ENCODE data around the gene JAM3. TPM values are rescaled to one million over a fixed set of nuclear protein-coding genes. Genes with fewer than 3 reads are reported as not detected.
A peak's percentile ranks its signal among the peaks of the same experiment; 100 is the strongest.

Gene JAM3
- total RNA-seq, 2 experiments from 2014 or later = 24.9 to 26.8 TPM

- Mint-ChIP-seq H3K27ac (peak overlapping the region; percentile 18), H3K27me3 (no peaks in the 10 kb centered on the region), H3K4me3 (no peak overlapping the region), H3K9me3 (no peaks in the 10 kb centered on the region), H3K36me3 (ENCODE audit: low read depth) (peaks cover 49% of the 10 kb centered on the region), H3K4me1 (ENCODE audit: low read depth) (no peaks in the 10 kb centered on the region)
- ATAC-seq (no peak), DNase-seq (no peak)
- intact Hi-C loops (cut with micrococcal nuclease) = no loop called here
- ChIA-PET POLR2A (interaction anchor here (0.6 kb wide), 1 partner anchor 137 kb away, joined by 3 read pairs; no protein-coding TSS in a partner anchor), CTCF (interaction anchor here (1.5 to 1.6 kb wide), 2 partner anchors 103 to 108 kb away, joined by 3 to 6 read pairs; no protein-coding TSS in a partner anchor)
- TF ChIP-seq, protein P1, sequence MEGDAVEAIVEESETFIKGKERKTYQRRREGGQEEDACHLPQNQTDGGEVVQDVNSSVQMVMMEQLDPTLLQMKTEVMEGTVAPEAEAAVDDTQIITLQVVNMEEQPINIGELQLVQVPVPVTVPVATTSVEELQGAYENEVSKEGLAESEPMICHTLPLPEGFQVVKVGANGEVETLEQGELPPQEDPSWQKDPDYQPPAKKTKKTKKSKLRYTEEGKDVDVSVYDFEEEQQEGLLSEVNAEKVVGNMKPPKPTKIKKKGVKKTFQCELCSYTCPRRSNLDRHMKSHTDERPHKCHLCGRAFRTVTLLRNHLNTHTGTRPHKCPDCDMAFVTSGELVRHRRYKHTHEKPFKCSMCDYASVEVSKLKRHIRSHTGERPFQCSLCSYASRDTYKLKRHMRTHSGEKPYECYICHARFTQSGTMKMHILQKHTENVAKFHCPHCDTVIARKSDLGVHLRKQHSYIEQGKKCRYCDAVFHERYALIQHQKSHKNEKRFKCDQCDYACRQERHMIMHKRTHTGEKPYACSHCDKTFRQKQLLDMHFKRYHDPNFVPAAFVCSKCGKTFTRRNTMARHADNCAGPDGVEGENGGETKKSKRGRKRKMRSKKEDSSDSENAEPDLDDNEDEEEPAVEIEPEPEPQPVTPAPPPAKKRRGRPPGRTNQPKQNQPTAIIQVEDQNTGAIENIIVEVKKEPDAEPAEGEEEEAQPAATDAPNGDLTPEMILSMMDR (IDR thresholded peaks at IDR 0.05) = no peak
Observed at GRCh38 chr11:134153147-134153905, 84.5 kb downstream of the JAM3 start.

DNA sequence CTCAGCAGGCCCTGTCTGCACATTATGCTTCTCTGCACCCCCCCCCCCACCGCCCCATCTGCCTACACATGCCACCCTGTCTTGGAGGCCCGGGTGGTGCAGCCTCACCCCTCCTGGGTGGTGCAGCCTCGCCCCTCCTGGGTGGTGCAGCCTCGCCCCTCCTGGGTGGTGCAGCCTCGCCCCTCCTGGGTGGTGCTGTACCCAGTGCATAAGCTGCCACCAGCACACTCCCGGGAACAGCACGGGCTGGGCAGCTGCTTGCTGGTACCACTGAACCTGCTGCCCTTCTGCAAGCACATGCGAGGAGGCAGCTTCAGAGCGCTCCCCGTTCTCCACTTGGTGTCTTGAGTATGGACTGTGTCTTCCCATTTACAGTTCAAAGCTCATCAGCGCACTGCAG lies 85.6 kb downstream of the JAM3 start:
- peaks cover 51% of the 10 kb centered on the region for H3K36me3 Mint-ChIP-seq (ENCODE audit: low read depth)
- TF ChIP-seq, protein P1 (IDR thresholded peaks at IDR 0.05) = no peak
- intact Hi-C loops (cut with micrococcal nuclease) = no loop called here
- no peaks in the 10 kb centered on the region for H3K9me3 Mint-ChIP-seq
- DNase-seq (no peak), ATAC-seq (no peak)
- H3K27me3 Mint-ChIP-seq = no peaks in the 10 kb centered on the region
- H3K27ac Mint-ChIP-seq = no peak overlapping the region
- POLR2A ChIA-PET = no interaction called here
- CTCF ChIA-PET = interaction anchor here (1.5 to 1.6 kb wide), 2 partner anchors 104 to 109 kb away, joined by 3 to 6 read pairs; no protein-coding TSS in a partner anchor
- no peak overlapping the region for H3K4me3 Mint-ChIP-seq
- no peaks in the 10 kb centered on the region for H3K4me1 Mint-ChIP-seq (ENCODE audit: low read depth)

- Mint-ChIP-seq H3K36me3 (ENCODE audit: low read depth) (peaks cover 56% of the 10 kb centered on the region), H3K27ac (no peak overlapping the region)
- POLR2A ChIA-PET = no interaction called here
Observed at GRCh38 chr11:134155456-134155855, 86.6 kb downstream of the JAM3 start.

DNA sequence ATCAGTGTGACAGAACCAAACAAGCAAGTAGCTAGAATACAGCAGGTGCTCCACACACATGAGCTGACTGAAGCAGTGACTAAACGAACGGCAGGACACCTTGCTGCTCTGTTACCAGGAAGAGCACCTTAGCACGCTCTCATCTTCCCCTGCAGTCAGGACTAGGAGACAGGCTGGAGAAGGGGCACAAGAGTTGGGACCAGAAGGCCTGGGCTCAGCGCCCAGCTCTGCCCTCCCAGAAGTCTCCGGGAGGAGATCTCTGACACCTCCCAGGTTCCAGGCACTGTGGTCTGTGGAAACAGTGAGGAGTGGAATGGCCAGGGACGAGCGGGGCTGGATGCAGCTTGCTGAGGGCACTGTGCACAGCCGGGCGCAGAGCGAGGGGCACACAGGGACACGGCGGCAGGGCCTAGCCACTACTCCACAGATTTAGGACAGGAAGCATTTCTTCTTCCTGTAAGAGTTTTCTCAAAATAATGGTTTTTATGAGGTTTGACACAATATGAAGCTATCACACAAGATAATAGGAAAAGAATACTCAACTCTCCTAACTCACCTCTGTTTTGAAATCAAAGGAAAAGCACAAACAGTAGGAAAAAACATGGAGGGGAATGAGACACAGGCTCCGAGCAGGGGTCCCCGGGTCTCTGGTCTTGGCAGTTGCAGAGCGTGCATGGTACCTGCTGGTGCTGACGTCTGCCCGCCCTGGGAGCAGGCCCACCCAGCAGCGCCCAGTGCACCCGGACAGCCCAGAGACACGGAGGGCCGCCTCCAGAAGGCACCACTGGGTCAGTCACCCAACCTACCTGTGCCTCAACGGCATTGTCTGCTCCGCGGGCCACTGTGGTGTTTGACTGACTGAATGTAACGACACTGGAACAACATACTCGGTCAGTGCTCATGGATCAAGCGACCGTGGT lies 87.3 kb downstream of the JAM3 start:
- POLR2A ChIA-PET = no interaction called here

More at GRCh38 chr11:134155456-134155855, 86.6 kb downstream of the JAM3 start:
- intact Hi-C loops (cut with micrococcal nuclease) = no loop called here
- CTCF ChIA-PET = interaction anchor here (1.3 kb wide), 1 partner anchor 105 kb away, joined by 4 read pairs; no protein-coding TSS in a partner anchor
- H3K9me3 Mint-ChIP-seq = no peaks in the 10 kb centered on the region
- ATAC-seq (no peak), DNase-seq (no peak)
- TF ChIP-seq, protein P1 (IDR thresholded peaks at IDR 0.05) = no peak
- H3K4me3 Mint-ChIP-seq = no peak overlapping the region
- no peaks in the 10 kb centered on the region for H3K4me1 Mint-ChIP-seq (ENCODE audit: low read depth)
- H3K27me3 Mint-ChIP-seq = no peaks in the 10 kb centered on the region

More for the DNA sequence above, 87.3 kb downstream of the JAM3 start:
- Mint-ChIP-seq H3K4me3 (no peak overlapping the region), H3K27me3 (no peaks in the 10 kb centered on the region), H3K4me1 (ENCODE audit: low read depth) (no peaks in the 10 kb centered on the region), H3K36me3 (ENCODE audit: low read depth) (peaks cover 51% of the 10 kb centered on the region), H3K27ac (no peak overlapping the region), H3K9me3 (no peaks in the 10 kb centered on the region)
- CTCF ChIA-PET = interaction anchor here (1.3 kb wide), 1 partner anchor 106 kb away, joined by 4 read pairs; no protein-coding TSS in a partner anchor
- intact Hi-C loops (cut with micrococcal nuclease) = no loop called here
- TF ChIP-seq, protein P1 (IDR thresholded peaks at IDR 0.05) = no peak
- DNase-seq (no peak), ATAC-seq (no peak)
